ENCODE results near the gene C16orf96. TPM values are rescaled to one million over a fixed set of nuclear protein-coding genes. Genes with fewer than 3 reads are reported as not detected.

The C16orf96 gene
- total and polyA plus RNA-seq, 10 donors = 0.06 to 0.33 (median 0.21) TPM

DNA sequence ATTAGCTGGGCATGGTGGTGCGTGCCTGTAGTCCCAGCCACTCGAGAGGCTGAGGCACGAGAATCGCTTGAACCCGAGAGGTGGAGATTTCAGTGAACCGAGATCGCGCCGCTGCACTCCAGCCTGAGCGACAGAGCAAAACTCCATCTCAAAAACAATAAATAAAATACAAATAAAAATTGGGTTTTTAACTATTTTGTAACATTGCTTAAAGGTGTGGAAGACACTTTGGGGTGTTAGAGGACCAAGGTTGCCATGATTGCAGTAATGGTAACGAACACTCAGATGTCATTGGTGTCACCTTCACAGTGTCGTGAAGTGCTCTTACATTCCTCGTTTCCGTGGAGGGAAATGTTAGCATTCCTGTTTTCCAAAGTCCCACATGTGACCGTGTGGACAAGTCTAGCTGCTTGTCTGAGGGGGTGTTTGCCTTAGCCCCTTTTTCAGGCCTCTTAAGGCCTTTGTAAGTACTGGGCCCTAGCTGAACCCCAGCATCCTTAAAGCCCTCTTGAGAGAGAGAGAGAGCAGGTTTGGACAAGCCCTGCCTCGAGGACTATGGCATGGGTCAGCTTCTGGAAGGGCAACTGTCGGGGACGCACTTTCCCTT, 8.6 kb downstream of the C16orf96 start:
- intact Hi-C loops (cut with DNase I; ENCODE audit: low total_unique reads) = no loop called here
- no peaks in the 10 kb centered on the region for H3K4me1 ChIP-seq
- no peaks in the 10 kb centered on the region for H3K9me3 ChIP-seq
- no peaks in the 10 kb centered on the region for H3K36me3 ChIP-seq
- no peak overlapping the region for H3K4me3 ChIP-seq
- H3K27ac ChIP-seq = no peak overlapping the region
- 87 to 92% (median 89%) methylated on average over 18 of the region's 18 CpGs for WGBS, 5 donors
- no peak for DNase-seq
- TF ChIP-seq CTCF (IDR thresholded peaks at IDR 0.05 in 8 of 11, conservative IDR thresholded peaks at IDR 0.05 in 3 of 11) (no peak), POLR2A (IDR thresholded peaks at IDR 0.05) (no peak), POLR2AphosphoS5 (IDR thresholded peaks at IDR 0.05) (no peak)
- H3K27me3 ChIP-seq (replicated peaks in 1 of 7) = no peaks in the 10 kb centered on the region

- no peaks in the 10 kb centered on the region for H3K27me3 ChIP-seq (replicated peaks in 1 of 7)
- H3K27ac ChIP-seq = no peak overlapping the region
- no peak for TF ChIP-seq POLR2AphosphoS5 (IDR thresholded peaks at IDR 0.05)
- no peak for TF ChIP-seq POLR2A (IDR thresholded peaks at IDR 0.05)
- TF ChIP-seq CTCF (IDR thresholded peaks at IDR 0.05 in 8 of 11, conservative IDR thresholded peaks at IDR 0.05 in 3 of 11) = no peak
- no peak for DNase-seq
- no peak overlapping the region for H3K4me3 ChIP-seq
- no peaks in the 10 kb centered on the region for H3K9me3 ChIP-seq
- intact Hi-C loops (cut with DNase I; ENCODE audit: low total_unique reads) = no loop called here
- H3K36me3 ChIP-seq = no peaks in the 10 kb centered on the region
- WGBS, 5 donors = 68 to 86% (median 77%) methylated on average over 3 of the region's 3 CpGs
- no peaks in the 10 kb centered on the region for H3K4me1 ChIP-seq
These were observed 10.0 kb downstream of the C16orf96 start for GRCh38 chr16:4566144-4566543.

- H3K27ac ChIP-seq = no peak overlapping the region
- intact Hi-C loops (cut with DNase I; ENCODE audit: low total_unique reads) = no loop called here
- WGBS, 5 donors = 66 to 86% (median 78%) methylated on average over 6 of the region's 6 CpGs
- H3K4me1 ChIP-seq = peaks cover 0 to 8% (median 0%) of the 10 kb centered on the region in 6 donors
- TF ChIP-seq POLR2A (IDR thresholded peaks at IDR 0.05) (no peak), CTCF (IDR thresholded peaks at IDR 0.05 in 8 of 11, conservative IDR thresholded peaks at IDR 0.05 in 3 of 11) (no peak), POLR2AphosphoS5 (IDR thresholded peaks at IDR 0.05) (no peak)
- peaks cover 0 to 5% (median 0%) of the 10 kb centered on the region in 7 donors for H3K27me3 ChIP-seq (replicated peaks in 1 of 7)
- no peak overlapping the region for H3K4me3 ChIP-seq
- H3K36me3 ChIP-seq = no peaks in the 10 kb centered on the region
- no peaks in the 10 kb centered on the region for H3K9me3 ChIP-seq
- DNase-seq = no peak
These were observed 13.9 kb downstream of the C16orf96 start for GRCh38 chr16:4570086-4570485.

DNA sequence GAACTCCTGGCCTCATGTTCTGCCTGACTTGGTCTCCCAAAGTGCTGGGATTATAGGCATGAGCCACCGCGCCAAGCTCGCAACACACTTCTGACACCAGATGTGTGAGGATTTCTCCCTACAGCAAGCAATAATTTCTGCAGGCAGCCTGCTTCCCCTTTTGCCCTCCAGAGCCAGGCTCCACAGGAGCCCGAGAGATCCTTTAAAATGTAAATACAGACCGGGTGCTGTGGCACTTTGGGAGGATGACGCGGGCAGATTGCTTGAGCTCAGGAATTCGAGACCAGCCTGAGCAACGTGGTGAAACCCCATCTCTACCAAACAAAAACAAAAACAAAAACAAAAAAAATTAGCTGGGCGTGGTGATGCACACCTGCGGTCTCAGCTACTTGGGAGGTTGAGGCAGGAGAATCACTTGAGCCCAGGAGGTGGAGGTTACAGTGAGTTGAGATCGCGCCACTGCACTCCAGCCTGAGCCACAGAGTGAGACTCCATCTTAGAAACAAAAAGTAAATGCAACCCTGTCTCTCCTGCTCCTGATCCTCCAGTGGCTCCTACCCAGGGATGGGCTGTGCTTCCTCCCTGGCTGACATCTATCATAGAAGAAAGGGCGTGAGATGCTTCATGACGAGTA, 14.7 kb downstream of the C16orf96 start:
- Histone ChIP-seq H3K36me3 (no peaks in the 10 kb centered on the region), H3K9me3 (no peaks in the 10 kb centered on the region), H3K27ac (no peak overlapping the region), H3K4me3 (no peak overlapping the region), H3K27me3 (replicated peaks in 1 of 7) (peaks cover 0 to 10% (median 0%) of the 10 kb centered on the region in 7 donors), H3K4me1 (peaks cover 0 to 12% (median 0%) of the 10 kb centered on the region in 6 donors)
- 73 to 84% (median 78%) methylated on average over 15 of the region's 15 CpGs for WGBS, 5 donors
- no peak for DNase-seq
- intact Hi-C loops (cut with DNase I; ENCODE audit: low total_unique reads) = no loop called here
- TF ChIP-seq POLR2AphosphoS5 (IDR thresholded peaks at IDR 0.05) = no peak
- no peak for TF ChIP-seq POLR2A (IDR thresholded peaks at IDR 0.05)
- no peak for TF ChIP-seq CTCF (IDR thresholded peaks at IDR 0.05 in 8 of 11, conservative IDR thresholded peaks at IDR 0.05 in 3 of 11)

Data from spleen (tissue), 11 donors.